UCSD-AML1 (cell line): ENCODE data around the gene XXYLT1.

Experiments
- DNase-seq: peaks from one replicate; lab custom pipeline; 2025; ENCODE audit not compliant: unreplicated experiment; lab: John Stamatoyannopoulos, UW

The XXYLT1 gene

GRCh38 chr3:195155570-195156241 lies 115.3 kb downstream of the XXYLT1 start:
- no peak for DNase-seq

- peak; percentile 76 for DNase-seq
Observed at GRCh38 chr3:195154793-195155535, 116.0 kb downstream of the XXYLT1 start.

- DNase-seq, result no peak
Observed at GRCh38 chr3:195154111-195154791, 116.7 kb downstream of the XXYLT1 start.

- DNase-seq, result no peak
Observed at GRCh38 chr3:195153653-195154052, 117.3 kb downstream of the XXYLT1 start.

- DNase-seq, result no peak
Observed at GRCh38 chr3:195153130-195153529, 117.8 kb downstream of the XXYLT1 start.

GRCh38 chr3:195151866-195152541 lies 119.0 kb downstream of the XXYLT1 start:
- no peak for DNase-seq

GRCh38 chr3:195151402-195151801 lies 119.6 kb downstream of the XXYLT1 start:
- no peak for DNase-seq

GRCh38 chr3:195150181-195151118 lies 120.5 kb downstream of the XXYLT1 start:
- peak; percentile 90 for DNase-seq

GRCh38 chr3:195149292-195150030 lies 121.5 kb downstream of the XXYLT1 start:
- DNase-seq, result peak; percentile 42

GRCh38 chr3:195148549-195148948 lies 122.4 kb downstream of the XXYLT1 start:
- no peak for DNase-seq

GRCh38 chr3:195147649-195148080 lies 123.3 kb downstream of the XXYLT1 start:
- DNase-seq, result peak; percentile 74

GRCh38 chr3:195146131-195146530 lies 124.8 kb downstream of the XXYLT1 start:
- DNase-seq, result no peak

GRCh38 chr3:195145579-195145978 lies 125.4 kb downstream of the XXYLT1 start:
- DNase-seq, result no peak

GRCh38 chr3:195143221-195143620 lies 127.7 kb downstream of the XXYLT1 start:
- DNase-seq, result no peak

- no peak for DNase-seq
Observed at GRCh38 chr3:195142519-195142918, 128.4 kb downstream of the XXYLT1 start.

- no peak for DNase-seq
Observed at GRCh38 chr3:195140816-195141793, 129.9 kb downstream of the XXYLT1 start.

GRCh38 chr3:195140410-195140809 lies 130.5 kb downstream of the XXYLT1 start:
- DNase-seq, result no peak

- DNase-seq, result no peak
Observed at GRCh38 chr3:195139876-195140240, 131.1 kb downstream of the XXYLT1 start.
